ENCODE measurements around the gene MAPK1. TPM values are rescaled to one million over a fixed set of nuclear protein-coding genes. Genes with fewer than 3 reads are reported as not detected.

MAPK1 gene
- total and polyA plus RNA-seq, 9 of the 15 experiments (the other 6 are each of a cell fraction or from before 2014, with no cell fraction given) = 46.3 to 575 (median 283) TPM

DNA sequence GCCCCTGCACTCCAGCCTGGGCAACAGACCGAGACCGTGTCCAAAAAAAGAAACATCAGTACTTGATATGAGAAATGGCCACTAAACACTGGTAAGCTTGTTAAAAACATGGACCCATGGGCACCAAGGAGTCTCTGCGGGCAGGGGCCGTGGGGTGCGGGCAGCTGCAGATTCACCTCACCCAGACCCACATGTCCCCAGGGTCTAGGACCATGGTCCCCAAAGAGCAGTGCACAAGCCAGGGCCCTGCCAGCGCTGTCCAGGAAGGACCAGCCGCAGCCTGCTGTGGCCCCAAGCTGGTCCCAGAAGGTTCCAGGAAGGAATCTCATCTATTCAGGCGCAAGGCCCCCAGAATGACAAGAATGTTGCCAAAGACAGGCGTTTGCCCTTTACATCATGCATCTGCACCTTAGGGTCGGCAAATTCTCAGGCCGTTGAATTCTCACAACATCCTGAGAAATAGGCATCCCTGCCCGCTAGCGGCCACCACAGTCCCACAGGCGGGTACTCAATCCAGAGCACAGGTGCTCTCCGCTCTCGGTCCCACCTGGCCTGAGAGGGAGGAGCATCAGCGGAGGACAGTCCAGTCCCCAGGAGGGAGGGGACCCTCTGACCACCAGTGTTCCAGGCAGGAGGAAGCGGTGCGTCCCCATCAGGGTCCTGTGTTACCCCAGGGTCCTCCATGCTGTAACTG is 141.3 kb downstream of the MAPK1 start:
- Histone ChIP-seq H3K4me3 (no peak overlapping the region), H4K20me1 (replicated peaks; ENCODE audit: control insufficient read depth, insufficient read depth, low read length) (peaks cover 33% of the 10 kb centered on the region), H3K9me1 (ENCODE audit: control insufficient read depth, insufficient read depth, low read length) (no peaks in the 10 kb centered on the region), H3K27me3 (ENCODE audit: control insufficient read depth in 2 of 2, insufficient read depth in 2 of 2, low read length in 2 of 2) (peaks cover 31 to 80% of the 10 kb centered on the region in 2 experiments), H3K9ac (ENCODE audit: insufficient read depth in 1 of 2, low read depth in 2 of 2, low read length in 2 of 2) (peak overlapping the region in 1 of 2 experiments; percentile 11; a peak in 2 of 4 replicates), H3K4me1 (replicated peaks in 1 of 2; ENCODE audit: control insufficient read depth in 2 of 2, insufficient read depth in 2 of 2, low read length in 2 of 2) (peaks cover 0 to 13% of the 10 kb centered on the region in 2 experiments; a peak in 2 of 5 replicates), H3K79me2 (ENCODE audit: control insufficient read depth, insufficient read depth, low read length) (no peaks in the 10 kb centered on the region), H3K36me3 (ENCODE audit: control insufficient read depth, insufficient read depth, low read length) (no peaks in the 10 kb centered on the region), H3K4me2 (ENCODE audit: insufficient read depth, low read length) (no peak overlapping the region), H3K27ac (ENCODE audit: extremely low read depth, low read depth, low read length) (no peak overlapping the region), H3K9me3 (replicated peaks; ENCODE audit: control insufficient read depth, insufficient read depth, low read depth, low read length) (no peaks in the 10 kb centered on the region), H2AFZ (ENCODE audit: low read depth, low read length) (no peak overlapping the region)
- ChIA-PET CTCF (ENCODE audit: low intra/inter-chr PET ratio) (interaction anchor here (0.6 to 3.6 kb wide), 4 partner anchors 10 to 221 kb away, joined by 3 to 27 read pairs (median 8); partner anchors contain the start of gene YPEL1), POLR2A (interaction anchor here (0.6 to 5.3 kb wide), 26 partner anchors 8 to 1692 kb away, joined by 3 to 53 read pairs (median 4); partner anchors contain the start of genes MAPK1, PPIL2 and YPEL1)
- in situ Hi-C loops (cut with MboI) = no loop called here
- intact Hi-C loops (cut with micrococcal nuclease) = loop anchor here (2.0 kb wide), 1 partner anchor 13 kb away; no protein-coding TSS in a partner anchor
- DNase-seq (ENCODE audit: extremely low read depth in 1 of 4, low spot score in 3 of 4) (peak in 1 of 4 experiments; percentile 36), FAIRE-seq (no peak), ATAC-seq (peak; percentile 5; the same call in 2 of the 3 replicates)
- no TSS peak for BruUV-seq (replicated peaks)
- 24% methylated on average over 19 of the region's 19 CpGs for WGBS (ENCODE audit: insufficient coverage, low coverage, missing lambda C conversion rate)
- TF ChIP-seq YY1 (IDR thresholded peaks at IDR 0.05; ENCODE audit: borderline replicate concordance in 1 of 3, control insufficient read depth in 1 of 3, extremely low read depth in 1 of 3, insufficient read depth in 3 of 3, insufficient read length in 1 of 3, insufficient replicate concordance in 2 of 3, low read depth in 1 of 3, low read length in 2 of 3) = peak in 1 of 3 experiments; percentile 1
- 0 out of 2 replicates have a peak, but pooled peaks have one; percentile 72 for TF ChIP-seq EZH2 (IDR thresholded peaks at IDR 0.05; ENCODE audit: borderline replicate concordance, low read depth, low read length)
- TF ChIP-seq, protein P1, sequence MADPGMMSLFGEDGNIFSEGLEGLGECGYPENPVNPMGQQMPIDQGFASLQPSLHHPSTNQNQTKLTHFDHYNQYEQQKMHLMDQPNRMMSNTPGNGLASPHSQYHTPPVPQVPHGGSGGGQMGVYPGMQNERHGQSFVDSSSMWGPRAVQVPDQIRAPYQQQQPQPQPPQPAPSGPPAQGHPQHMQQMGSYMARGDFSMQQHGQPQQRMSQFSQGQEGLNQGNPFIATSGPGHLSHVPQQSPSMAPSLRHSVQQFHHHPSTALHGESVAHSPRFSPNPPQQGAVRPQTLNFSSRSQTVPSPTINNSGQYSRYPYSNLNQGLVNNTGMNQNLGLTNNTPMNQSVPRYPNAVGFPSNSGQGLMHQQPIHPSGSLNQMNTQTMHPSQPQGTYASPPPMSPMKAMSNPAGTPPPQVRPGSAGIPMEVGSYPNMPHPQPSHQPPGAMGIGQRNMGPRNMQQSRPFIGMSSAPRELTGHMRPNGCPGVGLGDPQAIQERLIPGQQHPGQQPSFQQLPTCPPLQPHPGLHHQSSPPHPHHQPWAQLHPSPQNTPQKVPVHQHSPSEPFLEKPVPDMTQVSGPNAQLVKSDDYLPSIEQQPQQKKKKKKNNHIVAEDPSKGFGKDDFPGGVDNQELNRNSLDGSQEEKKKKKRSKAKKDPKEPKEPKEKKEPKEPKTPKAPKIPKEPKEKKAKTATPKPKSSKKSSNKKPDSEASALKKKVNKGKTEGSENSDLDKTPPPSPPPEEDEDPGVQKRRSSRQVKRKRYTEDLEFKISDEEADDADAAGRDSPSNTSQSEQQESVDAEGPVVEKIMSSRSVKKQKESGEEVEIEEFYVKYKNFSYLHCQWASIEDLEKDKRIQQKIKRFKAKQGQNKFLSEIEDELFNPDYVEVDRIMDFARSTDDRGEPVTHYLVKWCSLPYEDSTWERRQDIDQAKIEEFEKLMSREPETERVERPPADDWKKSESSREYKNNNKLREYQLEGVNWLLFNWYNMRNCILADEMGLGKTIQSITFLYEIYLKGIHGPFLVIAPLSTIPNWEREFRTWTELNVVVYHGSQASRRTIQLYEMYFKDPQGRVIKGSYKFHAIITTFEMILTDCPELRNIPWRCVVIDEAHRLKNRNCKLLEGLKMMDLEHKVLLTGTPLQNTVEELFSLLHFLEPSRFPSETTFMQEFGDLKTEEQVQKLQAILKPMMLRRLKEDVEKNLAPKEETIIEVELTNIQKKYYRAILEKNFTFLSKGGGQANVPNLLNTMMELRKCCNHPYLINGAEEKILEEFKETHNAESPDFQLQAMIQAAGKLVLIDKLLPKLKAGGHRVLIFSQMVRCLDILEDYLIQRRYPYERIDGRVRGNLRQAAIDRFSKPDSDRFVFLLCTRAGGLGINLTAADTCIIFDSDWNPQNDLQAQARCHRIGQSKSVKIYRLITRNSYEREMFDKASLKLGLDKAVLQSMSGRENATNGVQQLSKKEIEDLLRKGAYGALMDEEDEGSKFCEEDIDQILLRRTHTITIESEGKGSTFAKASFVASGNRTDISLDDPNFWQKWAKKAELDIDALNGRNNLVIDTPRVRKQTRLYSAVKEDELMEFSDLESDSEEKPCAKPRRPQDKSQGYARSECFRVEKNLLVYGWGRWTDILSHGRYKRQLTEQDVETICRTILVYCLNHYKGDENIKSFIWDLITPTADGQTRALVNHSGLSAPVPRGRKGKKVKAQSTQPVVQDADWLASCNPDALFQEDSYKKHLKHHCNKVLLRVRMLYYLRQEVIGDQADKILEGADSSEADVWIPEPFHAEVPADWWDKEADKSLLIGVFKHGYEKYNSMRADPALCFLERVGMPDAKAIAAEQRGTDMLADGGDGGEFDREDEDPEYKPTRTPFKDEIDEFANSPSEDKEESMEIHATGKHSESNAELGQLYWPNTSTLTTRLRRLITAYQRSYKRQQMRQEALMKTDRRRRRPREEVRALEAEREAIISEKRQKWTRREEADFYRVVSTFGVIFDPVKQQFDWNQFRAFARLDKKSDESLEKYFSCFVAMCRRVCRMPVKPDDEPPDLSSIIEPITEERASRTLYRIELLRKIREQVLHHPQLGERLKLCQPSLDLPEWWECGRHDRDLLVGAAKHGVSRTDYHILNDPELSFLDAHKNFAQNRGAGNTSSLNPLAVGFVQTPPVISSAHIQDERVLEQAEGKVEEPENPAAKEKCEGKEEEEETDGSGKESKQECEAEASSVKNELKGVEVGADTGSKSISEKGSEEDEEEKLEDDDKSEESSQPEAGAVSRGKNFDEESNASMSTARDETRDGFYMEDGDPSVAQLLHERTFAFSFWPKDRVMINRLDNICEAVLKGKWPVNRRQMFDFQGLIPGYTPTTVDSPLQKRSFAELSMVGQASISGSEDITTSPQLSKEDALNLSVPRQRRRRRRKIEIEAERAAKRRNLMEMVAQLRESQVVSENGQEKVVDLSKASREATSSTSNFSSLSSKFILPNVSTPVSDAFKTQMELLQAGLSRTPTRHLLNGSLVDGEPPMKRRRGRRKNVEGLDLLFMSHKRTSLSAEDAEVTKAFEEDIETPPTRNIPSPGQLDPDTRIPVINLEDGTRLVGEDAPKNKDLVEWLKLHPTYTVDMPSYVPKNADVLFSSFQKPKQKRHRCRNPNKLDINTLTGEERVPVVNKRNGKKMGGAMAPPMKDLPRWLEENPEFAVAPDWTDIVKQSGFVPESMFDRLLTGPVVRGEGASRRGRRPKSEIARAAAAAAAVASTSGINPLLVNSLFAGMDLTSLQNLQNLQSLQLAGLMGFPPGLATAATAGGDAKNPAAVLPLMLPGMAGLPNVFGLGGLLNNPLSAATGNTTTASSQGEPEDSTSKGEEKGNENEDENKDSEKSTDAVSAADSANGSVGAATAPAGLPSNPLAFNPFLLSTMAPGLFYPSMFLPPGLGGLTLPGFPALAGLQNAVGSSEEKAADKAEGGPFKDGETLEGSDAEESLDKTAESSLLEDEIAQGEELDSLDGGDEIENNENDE (IDR thresholded peaks at IDR 0.05; ENCODE audit: low read depth, low read length) = peak; percentile 48
- TF ChIP-seq EP300 (IDR thresholded peaks at IDR 0.05; ENCODE audit: low read length) = no peak
- TF ChIP-seq, protein P2, sequence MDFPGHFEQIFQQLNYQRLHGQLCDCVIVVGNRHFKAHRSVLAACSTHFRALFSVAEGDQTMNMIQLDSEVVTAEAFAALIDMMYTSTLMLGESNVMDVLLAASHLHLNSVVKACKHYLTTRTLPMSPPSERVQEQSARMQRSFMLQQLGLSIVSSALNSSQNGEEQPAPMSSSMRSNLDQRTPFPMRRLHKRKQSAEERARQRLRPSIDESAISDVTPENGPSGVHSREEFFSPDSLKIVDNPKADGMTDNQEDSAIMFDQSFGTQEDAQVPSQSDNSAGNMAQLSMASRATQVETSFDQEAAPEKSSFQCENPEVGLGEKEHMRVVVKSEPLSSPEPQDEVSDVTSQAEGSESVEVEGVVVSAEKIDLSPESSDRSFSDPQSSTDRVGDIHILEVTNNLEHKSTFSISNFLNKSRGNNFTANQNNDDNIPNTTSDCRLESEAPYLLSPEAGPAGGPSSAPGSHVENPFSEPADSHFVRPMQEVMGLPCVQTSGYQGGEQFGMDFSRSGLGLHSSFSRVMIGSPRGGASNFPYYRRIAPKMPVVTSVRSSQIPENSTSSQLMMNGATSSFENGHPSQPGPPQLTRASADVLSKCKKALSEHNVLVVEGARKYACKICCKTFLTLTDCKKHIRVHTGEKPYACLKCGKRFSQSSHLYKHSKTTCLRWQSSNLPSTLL (IDR thresholded peaks at IDR 0.05) = no peak
- TF ChIP-seq ELF4 (CRISPR knock-in tag; IDR thresholded peaks at IDR 0.05) = no peak
